NCI-H526 treated with DMSO at 0.1 percent for 48 hours (cell line): Measurements from ENCODE around the gene IGFL4.
A peak's percentile ranks its signal among the peaks of the same experiment; 100 is the strongest.

Source experiments
- DNase-seq: peaks from one replicate; lab custom pipeline; 2025; lab: John Stamatoyannopoulos, UW

IGFL4 gene

DNA sequence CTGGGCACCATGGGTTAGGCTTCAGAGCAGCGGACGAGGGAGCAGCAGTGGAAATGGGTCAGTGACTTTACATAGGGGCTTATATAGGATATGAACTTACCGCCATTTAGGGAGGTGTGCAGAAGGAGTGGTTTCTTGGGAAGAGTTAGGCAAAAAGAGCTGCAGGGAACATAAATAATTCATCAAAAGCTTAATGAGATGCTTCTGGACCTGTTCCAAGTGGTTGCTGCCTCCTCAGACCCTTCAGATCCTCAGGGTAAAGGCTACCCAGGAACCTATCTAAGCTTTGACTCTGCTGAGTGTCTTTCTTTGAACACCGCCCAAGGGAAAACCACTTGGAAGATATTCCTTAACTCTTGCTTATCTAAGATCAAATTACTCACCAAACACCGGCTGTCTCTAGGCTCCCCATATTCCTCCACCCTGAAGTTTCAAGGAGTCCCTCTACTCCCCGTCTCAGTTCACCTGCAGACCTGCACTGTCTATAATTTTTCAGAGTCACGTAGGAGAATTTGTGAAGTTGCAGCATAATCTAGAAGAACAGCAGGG, at the start of gene IGFL4:
Gene IGFL4, minus strand, starts transcription at position 51 of the 549 bp plus-strand sequence. Its CDS starts 40 bp downstream, at position 11.
- peak; percentile 44 for DNase-seq

DNA sequence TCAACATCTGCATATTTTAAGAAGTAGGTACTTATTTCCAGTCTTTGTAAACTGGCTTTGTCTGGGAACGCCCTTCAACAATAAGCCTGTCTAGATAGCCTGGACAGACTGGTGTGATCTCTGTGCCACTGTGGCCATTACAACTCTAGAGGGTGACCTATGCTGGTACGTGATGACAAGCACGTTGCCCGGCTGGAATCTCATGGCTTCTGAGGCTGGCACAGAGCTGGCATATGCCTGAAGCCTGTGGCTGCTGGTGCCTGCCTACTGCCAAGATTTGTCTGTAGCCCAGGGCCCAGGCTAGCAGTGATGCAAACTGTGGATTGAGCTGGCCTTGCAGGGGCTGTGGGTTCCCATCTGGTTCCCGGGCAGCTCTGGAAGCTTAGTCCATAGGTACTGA, 49.6 kb upstream of the IGFL4 start:
- DNase-seq = no peak

DNA sequence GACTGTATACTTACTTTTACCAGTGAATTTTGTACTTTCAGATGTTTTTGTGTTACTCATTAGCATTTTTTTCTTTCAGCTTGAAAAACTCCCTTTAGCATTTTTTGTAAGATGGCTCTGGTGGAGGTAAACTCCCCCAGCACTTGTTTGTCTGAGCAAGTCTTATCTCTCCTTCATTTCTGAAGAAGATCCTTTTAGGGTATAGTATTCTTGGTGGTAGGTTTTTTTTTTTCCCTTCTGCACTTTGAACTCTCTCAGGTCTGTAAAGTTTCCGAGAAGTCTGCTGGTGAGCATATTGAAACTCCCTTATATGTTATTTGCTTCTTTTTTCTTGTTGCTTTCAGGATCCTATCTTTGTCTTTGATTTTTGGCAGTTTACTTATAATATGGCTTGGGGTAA, 48.6 kb upstream of the IGFL4 start:
- no peak for DNase-seq

DNA sequence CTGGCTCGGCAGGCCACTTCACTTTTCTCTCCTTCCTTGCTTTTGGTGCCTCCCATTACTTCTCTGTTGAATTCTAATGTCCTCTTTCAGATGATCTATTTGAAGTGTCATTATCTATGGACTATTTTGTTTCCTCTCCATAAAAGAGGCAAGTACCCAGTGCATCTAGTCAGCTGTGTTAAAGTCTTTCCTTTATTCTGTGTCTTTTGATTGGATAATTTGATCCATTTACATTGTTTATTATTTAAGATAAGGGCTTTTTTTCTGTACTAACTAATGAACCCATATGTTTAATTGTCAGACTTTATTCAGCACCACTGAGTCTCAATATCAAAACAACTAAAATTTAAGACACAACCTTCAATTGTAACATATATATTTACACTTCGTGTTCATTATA, 47.3 kb upstream of the IGFL4 start:
- no peak for DNase-seq

DNA sequence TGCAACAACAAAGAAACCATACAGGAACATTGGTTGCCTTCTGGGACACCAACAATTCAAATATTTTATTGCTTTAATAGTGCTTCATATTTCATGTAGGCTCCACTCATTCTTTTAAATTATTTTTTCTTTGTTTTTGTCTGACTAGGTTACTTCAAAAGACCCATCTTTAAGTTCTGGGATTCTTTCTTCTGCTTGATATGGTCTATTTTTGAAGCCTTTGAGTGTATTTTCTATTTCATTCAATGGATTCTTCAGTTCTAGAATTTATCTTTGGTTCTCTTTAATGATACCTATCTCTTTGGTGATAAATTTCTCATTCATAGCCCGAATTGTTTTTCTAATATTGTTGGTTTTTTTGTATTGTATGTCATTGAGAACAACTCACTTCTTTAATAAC, 45.1 kb upstream of the IGFL4 start:
- no peak for DNase-seq

DNA sequence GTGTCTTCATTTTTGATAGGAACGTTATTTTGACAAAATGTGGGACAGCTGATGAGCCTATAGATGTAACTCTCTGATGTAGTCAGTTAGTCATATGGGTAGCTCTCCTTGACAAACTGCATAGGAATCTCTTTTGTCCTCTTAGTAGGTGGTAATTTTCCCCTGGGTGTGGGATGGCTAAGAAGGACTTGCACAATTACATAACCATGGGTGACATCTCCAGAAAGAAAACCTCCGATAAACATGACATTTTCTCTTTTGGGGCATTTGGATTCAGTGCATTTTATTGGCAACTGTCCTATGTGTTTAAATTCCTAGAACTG, 41.9 kb upstream of the IGFL4 start:
- no peak for DNase-seq

DNA sequence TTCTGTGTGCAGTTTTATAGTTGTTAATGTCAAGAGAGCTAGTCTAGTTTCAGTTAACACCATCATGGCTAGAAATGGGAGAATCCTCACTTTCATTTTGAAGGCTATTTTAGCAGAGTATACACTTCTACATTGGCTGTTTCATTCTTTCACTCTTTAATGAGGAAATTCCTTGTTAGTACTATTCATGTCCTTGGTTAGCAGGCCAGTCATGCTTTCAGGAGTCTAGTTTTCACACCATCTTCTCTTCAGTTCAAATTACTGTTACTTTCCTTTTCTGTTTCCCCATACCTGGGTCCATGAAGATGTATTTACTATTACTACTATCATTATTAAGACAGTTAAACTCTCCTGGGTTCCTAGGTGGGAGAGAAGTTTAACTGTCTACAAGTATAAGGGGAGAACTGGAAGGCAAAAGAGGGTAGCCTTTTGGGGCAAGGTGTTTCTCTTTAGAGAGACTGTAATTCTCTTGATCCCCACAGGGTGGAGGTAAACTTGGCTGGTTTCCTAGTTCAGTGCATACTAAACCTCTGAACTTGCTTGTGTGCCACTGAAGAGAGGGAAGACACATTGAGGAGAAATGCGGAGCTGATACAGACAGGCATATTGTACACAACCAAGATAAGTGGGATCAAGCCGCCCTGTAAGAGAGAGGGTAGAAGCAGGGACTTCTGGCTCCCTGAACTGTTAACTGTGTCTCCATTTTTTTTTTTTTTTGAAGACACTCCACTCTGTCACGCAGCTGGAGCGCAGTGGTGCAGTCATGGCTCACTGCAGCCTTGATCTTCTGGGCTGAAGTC, 41.3 kb upstream of the IGFL4 start:
- peak; percentile 17 for DNase-seq

DNA sequence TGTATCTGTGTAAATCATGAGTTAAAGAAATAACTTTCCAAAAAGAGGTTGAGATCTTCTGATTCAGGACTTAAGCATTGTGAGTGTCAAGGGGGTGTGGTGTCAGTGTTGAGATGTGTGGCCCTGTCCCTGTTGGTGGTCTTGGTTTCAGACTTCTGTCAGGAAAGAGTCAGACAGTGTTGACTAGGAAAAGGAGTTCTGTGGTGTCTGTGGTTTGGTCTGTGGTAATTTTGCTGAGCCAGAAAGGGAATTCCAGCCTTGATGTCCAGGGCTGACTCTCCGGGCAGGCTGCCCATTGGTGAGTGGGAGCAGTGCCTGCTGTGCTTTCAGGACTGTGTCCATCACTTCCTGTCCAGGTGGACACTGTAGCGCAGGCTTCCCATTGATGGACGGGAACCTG, 39.8 kb upstream of the IGFL4 start:
- no peak for DNase-seq

DNA sequence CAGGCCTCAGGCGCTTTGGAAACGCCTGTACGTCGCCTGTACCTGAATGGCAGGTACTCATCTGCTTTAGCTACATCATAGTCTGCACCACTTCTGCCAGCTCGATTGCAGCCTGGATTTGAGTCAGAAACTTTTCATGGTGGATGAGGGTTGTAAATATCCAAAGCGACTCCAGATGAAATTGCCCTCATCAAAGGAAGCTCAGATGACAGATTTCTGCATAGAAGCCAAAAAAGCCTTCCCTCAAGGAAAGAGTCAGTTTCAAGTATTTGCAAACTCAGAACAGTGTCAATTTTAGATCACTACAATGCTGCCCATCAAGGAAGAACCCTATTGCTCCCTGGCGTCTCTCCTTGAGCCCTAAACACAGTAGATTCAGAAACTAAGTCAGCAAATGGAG, 38.8 kb upstream of the IGFL4 start:
- no peak for DNase-seq

DNA sequence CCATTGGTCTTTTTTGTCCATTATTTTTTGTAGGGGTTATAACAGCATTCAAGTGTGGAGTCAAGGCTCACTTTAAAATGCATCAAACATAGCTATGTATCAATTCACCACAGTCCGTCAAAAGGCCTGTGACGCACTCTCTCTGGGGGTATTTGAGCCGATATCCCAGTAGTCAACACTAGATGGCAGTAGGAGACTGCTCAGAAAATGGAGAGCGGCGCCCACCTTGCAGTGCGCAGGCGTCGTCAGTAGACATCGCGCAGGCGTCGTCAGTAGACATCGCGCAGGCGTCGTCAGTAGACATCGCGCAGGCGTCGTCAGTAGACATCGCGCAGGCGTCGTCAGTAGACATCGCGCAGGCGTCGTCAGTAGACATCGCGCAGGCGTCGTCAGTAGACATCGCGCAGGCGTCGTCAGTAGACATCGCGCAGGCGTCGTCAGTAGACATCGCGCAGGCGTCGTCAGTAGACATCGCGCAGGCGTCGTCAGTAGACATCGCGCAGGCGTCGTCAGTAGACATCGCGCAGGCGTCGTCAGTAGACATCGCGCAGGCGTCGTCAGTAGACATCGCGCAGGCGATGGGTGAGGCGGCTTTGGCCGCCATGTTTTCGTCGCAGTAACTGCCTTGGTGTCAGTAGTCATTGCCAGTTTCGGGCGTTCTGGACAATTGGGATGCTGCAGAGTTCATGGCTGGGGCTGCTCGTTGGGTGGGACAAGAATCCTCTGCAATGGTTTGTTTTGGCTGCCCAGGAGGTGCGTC, 38.0 kb upstream of the IGFL4 start:
- peak; percentile 25 for DNase-seq

DNA sequence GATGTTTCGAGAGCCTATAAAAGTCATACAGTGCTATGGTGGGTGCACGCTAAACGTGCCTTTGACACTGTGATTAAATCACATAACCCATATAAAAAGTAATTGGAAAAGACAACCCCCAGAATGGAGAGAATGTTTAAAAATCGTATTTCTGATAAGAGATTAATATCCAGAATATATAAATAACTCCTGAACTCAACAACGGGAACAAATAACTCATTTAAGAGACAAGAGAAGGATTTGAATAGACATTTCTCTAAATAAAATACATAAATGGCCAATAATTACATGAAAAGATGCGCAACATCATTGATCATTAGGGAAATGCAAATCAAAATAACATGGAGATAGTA, 37.0 kb upstream of the IGFL4 start:
- DNase-seq = no peak

DNA sequence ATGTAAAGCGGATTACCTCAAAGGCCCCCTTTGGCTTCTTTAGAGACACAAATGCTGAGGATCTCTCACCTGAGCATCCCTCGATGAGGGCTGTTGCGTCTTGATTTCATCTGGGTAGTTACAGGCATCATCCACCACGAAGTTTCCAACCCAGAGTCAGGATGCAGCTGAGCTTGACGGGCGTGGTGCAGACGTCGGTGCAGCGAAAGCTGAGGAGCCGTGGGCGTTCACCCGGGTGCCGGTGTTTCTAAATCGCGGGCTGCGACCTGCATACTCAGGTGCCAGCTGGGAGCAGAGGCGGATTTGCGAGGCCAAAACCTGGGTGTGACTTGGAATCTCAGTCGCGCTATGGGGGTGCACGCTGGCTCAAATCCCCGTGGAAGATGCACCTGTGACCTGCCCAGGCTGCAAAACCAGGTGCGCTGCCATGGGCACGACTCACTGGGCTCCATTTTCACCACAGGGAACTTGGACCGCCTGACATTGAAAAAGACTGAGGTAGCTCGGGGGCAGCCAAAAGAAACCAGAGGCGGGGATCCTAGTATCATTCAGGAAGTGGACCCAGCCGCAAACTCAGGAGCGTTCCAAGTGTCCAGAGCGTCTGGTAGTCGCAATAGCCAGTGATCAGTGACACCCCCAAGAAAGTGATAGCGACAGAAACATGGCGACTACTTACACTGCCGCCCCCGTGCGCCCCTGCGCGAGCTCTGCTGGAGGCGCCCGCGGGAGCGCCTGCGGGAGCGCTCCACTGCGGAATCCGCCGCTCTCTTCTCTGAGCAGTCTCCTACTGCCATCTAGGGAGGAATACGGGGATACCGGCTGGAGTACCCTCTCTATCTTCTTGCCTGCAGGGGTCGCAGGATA, 36.4 kb upstream of the IGFL4 start:
- peak; percentile 80 for DNase-seq

DNA sequence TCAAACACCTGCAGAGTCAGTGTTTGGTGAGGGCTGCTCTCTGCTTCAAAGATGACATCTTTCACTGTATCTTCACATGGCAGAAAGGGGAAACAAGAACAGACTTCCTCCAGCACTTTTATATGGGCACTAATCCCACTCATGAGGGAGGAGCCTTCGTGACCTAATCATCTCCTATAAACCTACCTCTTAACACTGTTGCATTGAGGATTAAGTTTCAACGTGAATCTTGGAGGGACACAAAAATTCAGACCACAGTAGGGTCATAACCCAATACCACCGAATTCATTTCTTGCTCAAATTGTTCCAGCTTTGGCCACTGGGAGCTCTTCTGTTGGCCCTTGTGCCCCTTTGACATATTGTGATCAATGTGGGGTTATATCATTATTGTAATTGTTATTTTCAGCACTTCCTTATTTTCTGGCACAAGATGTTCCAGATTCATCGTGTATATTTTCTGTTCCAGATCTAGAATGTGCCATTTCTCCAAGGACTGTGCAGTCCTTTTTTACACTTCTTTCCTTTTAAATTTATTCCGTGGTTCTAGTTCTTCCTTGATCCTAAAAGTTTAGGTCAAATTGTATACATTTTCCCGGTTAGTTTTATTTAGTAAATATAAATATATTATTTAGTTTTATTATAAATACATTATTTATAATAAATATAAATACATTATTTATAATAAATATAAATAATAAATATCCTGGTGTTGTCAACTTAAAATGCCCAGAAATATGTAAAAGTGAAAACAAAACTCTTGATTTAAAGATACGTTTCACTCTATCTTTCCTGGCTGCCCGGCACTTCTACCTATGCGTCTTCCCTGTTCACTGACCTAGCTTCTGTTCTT, 35.5 kb upstream of the IGFL4 start:
- DNase-seq = no peak

DNA sequence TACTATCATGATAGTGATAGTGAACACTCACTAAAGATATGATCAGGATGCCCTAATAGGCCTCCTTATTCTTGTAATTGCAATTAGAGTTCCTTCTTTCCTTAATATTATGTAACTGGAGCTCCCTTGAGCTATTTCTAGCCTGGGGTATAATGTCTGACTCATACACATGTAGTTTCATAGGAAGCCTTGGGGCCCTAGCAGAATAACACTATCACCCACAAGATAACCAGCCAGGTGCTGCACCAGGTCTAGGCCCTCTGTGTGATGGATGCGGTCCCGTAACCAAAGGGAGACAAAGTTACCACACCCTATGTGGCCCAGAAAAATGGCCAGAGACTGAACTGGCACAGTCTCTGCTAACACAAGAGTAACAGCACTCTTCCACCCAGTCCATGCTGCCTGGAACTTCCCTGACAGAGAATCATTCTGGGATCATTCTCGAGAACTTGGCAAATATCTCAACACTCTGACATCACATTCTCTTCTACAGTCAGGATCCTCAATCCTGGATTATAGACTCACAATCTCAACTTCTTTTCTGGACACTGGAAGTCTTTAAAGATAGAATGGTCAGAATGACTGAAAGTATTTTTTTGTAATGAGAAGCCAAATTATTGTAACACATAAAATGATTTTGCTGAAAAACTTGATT, 32.6 kb upstream of the IGFL4 start:
- no peak for DNase-seq

DNA sequence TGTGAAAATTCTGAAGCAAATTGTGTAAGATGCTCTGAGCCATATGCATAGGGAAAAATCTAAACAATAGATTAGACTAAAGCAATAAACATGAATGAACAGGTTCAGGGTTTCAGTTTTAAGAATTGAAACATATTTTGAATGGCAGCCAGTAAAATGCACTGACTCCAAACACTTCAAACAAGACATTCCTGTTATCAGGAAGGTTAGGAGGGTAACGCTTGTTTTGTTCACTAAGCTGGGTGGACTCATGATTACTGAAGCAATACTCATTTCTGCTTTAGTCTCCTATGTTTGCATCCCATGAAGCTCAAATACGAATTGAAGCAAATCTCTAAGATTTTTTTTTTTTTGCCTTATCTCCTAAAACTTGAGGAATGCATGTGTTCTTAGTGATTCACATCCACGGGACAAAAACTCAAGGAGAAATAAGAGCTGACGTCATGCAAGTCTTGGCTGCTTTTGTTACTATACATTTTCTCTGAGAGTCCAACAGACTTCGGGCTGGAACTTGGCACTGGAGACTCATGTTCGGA, 29.1 kb upstream of the IGFL4 start:
- no peak for DNase-seq

DNA sequence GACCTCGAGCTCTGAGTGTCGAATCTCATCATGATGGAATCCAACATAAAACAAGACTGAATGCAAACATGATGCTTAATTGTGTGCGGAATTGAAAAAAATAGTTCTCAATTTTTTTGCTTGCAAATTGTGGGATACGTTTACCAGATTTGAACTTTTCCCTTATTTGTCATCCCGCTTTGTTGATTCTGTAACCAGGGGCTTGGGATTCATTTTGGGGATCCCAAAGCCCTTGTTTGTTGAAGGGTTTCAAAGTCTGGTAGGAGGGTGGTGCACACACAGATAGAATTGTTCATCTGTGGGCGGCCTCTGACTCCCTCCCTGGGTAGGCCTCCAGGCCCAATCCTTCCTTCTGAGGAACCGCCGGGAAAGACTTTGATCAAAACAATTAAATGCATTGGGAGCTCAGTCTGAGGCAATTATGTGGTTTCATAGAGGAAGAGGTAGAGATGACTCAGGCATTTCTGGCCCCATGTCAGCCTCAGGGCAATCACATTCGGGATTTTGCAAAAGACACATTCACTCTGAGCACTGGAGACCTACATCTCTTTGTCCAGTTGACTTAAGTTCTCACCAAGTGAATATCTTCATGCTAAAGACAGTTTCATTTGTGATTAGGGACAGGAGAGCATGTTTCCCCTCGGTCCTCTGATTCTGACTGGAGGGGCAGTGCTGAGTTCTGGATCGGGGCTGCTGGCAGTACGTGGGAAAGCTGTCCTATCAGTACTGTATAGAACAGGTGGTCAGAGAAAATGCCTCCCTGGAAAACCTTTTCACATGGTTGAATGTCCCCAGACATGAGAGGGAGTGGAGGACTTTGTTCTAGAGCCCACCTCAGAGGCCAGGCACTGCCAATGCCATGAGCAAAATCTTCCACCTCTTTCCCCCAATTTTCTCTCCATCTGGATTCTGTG, 27.8 kb upstream of the IGFL4 start:
- no peak for DNase-seq

DNA sequence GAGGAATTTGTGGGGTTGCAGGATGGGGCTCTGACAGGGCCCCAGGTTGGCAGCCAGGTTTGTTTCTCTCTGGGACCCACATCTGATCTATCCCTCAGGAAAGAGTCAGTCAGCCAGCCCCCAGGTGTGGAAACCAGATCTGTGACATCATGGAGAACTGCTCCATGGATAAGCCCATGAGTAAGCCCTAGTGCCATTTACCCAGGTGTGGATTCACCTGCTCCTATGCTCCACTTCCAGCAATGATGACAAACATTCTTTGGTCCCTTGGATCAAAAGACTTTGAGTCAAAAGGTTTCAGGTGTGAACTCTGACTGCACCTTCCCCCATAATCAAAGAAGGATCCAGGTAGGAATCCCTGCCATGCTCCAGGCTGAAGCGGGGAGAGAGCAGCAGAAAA, 26.9 kb upstream of the IGFL4 start:
- DNase-seq = no peak

DNA sequence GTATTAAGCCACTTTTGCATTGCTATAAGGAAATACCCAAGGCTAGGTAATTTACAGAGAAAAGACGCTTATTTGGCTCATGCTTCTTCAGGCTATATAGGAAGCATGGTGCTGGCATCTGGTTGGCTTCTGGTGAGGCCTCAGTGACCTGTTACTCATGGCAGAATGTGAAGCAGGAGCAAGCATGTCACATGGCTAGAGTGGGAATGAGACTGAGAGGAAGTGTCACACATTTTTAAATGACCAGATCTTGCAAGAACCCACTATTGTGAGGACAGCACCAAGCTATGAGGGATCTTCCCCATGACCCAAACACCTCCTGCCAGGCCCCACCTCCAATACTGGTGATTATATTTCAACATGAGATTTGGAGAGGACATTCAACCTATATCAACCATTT, 25.7 kb upstream of the IGFL4 start:
- DNase-seq = no peak

DNA sequence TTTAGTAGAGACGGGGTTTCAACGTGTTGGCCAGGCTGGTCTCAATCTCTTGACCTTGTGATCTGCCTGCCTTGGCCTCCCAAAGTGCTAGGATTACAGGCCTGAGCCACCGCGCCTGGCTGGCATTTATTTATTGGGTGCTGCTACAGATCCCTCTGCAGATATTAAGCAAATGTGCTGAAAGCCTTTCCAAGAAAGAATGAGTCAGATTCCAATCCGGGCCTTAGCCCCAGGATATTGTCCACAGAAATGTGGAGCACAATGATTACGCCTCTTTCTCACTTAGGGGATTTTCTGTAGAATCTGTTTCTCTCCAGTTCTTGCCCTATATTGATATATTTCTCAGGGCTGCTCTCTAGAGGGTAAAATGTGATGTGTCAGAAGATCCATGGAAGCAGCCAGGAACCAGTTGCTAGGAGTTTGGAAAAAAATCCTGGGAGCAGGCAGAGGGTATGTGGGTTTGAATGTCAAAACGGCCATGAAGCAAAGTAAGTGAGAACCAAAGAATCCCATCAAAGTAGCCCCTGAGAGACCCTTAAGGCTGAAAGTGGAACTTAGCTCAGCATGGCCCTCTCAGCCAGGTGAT, 24.8 kb upstream of the IGFL4 start:
- no peak for DNase-seq
